Stimulated activated naive CD8-positive, alpha-beta T cell treated with anti-CD3 and anti-CD28 coated beads, Interleukin-15, Interleukin-2, amounts not matched to agents 100 U/mL and 50 U/mL, for 24 hours (primary cell): ENCODE data around the gene ABAT.
"Not testable (repeated sequence)": the region's sequence is repeated elsewhere in the genome, so short reads cannot be mapped to it uniquely, and the experiment has no call there.

Source experiments
- ATAC-seq: fragments of 150-1000 bp; cut with Tn5 transposase; one replicate; pipeline ENCODE4 v1.10.0; 2021
- DNase-seq: peaks from one replicate; pipeline ENCODE4 v3.0.0; 2021

The ABAT gene

DNA sequence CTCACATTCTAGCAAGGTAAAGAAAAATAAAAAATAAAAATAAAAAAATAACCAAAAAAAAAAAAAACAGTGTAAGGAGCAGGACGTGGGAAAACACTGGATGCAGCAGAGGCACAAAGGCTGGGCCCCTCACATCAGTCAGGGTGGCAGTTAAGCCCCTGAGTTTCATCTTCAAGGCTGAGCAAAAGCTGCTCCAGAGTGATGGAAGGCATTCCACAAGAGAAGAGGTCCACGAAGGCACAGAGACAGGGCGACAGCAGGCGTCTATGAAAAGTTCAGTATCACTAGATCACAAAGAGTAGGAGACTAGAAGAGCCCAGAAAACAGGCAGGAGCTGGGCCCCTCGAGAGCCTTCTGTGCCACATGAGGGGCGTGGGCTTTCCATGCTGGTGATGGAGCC, 111.0 kb downstream of the ABAT start:
- no peak for ATAC-seq
- DNase-seq, result no peak

DNA sequence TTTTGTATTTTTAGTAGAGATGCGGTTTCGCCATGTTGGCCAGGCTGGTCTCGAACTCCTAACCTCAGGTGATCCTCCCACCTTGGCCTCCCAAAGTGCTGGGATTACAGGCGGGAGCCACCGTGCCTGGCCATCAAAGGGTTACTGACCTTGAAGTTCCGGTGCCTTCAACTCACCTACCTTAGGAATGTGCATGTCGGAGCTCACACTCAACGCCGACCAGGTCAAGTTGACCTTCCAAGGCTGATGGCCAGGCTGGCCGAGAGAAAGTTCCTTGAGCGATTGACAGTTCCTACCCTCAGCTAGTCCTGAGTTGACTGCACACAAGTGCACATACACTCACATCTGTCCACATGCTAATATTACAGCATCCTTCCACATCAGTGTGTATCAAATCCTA, 111.9 kb downstream of the ABAT start:
- not testable (repeated sequence) for DNase-seq, ATAC-seq

DNA sequence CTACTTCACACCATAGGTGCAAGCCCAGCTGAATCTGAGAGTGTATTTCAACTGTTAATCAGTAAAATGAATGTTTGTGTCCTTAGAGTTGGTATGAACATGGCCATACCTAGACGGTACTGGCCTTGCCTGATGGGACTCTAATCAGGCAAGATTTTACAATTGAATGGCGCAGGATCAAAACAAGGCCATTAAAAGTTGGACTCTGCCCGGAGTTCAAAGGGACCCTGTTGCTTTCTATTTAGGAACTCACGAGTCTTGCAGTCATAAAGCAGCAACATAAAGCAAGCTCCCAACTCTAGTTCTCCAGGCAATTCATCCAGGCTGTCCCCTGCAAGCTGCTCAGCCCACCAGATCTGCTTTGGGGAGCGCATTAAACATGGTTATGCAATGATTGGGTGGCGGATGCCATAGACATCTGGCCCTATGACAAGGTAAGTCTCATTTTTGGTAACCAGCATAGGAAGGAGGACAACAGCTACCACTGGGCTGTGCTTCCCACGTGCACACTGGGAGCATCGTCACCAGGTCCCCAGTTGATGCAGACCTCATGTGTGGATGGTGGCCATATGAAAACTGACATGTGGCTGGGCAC, 114.3 kb downstream of the ABAT start:
- DNase-seq (no peak), ATAC-seq (no peak)

DNA sequence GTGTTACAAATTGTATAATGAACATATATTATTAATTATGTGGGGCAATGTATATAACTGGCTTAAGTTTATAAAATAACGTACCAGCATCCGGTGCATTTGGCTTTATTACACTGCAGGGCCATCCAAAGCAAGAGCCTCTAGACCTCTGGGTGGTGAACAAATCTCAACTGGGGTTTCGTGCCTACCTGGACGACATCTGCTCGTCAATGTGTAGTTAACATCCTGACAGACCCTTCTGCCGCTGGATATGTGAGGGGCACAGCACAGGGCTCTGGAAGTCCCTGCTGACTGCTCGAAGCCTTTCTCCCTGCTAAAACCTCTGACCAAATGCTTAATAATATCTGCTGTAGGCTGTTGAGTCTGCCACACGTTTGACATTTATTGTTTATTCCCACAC, 120.7 kb downstream of the ABAT start:
- ATAC-seq, result no peak
- no peak for DNase-seq

DNA sequence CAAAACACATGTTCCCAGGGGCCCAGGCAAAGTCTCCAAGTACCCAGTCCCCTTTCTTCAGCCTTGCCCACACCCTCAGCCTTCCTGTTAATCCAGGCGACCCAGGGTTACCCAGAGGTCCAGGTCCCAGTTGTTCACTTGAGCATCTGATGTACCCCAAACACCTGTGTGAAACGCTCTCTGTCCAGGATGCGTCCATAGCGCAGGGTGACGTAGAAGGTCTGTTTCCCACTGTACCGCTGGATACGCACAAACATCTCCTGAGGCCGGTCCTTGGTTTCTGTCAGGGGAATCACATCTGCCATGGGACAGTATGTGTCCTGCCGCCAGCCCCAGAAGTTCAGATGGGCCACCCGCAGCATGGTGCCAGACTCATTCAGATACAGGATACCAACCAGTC, 121.4 kb downstream of the ABAT start:
- DNase-seq (no peak), ATAC-seq (no peak)

DNA sequence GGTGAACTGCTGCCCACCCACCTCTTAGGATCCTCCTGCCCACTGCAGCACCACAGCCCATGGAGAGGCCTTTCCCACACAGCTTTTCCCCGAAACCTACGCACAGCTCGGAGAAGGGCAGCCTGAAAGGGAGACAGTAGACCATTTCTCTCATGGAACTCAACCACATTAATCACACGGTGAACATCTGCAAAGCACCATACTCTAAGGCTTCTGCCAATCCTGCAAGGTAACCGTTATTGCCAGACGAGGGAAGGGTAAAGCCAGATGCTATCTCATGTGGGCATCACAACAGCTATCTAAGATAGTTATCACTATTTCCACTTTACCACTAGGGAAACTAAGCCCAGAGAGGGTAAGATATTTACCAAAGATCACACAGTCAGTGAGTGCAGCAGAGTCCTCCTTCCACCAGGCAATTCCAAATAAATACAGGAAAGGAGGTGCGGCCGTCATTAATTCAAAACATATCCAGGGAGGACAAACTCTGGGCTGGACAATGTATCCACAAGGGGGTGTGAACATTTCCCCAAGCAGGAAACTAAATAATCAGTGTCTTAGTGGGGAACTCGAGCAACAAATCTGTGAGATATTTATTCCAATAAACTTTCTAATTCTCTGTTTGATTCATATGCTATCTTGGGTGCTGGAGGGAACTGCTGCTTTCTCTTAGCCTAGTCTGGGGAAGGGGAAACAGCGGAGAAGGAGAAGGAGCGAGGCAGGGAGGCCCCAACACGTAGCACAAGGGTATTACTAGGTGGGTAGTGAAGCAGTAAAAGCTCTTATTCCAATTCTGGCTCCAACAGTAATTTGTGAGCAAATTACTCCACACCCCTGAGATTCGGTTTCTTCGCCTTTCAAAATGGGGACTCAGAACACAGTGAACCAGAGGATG, 122.3 kb downstream of the ABAT start:
- no peak for DNase-seq
- ATAC-seq, result no peak

DNA sequence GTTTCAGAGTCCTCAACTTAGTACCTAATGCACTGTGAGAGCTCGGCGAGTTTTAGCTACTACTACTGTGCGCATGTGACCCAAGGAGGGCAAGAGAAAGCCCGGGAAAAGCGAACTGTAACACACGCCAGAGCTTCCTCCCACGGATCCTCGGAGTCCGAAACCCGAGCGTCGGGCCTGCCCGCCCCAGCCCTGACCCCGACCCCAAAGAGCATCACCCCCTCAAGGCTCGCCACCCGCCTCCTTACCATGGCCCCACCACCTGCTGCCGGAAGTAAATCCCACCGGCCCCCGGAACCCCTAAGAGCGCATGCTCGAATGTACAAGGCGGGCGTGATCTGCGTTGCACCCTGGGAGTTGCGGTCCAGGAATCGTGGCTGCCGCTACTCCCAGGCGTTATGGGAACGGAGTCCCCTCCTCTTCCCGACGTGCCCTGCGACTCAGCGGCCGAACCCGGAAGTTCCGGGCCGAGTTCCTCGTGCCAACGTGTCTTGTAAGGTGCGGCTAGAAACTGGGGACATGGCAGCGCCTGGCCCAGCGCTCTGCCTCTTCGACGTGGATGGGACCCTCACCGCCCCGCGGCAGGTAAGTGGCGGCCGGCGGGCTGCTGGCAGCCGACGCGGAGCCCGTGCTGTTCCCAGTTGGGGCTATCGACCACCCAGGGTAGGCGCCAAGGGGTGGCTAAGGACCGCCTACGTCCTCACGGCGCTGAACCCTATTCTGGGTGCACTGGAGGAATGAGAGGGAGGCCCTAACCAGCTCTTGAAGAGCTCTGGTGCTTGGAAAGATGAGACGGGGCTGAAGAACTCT, 123.2 kb downstream of the ABAT start, which contains the start of the genes PMM2 and TMEM186:
Gene PMM2, plus strand, starts transcription at position 476 of the 810 bp plus-strand sequence. Its CDS starts 44 bp downstream, at position 520.
Gene TMEM186, minus strand, starts transcription at position 276 of the 810 bp plus-strand sequence. Its CDS starts 25 bp downstream, at position 251.
- peak; percentile 95 for DNase-seq
- ATAC-seq, result peak; percentile 96

DNA sequence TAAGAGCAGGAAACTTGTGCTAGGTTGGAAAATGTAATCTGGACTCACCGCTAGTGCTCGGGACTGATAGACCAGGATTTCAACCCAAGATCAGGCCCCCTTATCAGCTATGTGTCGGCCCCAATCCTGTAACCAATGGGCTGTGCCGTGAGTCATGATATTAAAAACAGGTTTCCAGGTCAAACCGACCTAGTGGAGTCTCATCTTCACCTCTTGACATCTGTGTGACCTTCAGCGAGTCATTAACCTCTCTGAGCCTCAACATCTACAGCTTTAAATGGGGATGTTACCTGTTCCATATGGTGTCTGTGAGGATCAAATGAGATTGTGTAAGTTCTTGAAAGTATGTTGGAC, 123.7 kb downstream of the ABAT start:
- ATAC-seq (peak; percentile 34), DNase-seq (no peak)

DNA sequence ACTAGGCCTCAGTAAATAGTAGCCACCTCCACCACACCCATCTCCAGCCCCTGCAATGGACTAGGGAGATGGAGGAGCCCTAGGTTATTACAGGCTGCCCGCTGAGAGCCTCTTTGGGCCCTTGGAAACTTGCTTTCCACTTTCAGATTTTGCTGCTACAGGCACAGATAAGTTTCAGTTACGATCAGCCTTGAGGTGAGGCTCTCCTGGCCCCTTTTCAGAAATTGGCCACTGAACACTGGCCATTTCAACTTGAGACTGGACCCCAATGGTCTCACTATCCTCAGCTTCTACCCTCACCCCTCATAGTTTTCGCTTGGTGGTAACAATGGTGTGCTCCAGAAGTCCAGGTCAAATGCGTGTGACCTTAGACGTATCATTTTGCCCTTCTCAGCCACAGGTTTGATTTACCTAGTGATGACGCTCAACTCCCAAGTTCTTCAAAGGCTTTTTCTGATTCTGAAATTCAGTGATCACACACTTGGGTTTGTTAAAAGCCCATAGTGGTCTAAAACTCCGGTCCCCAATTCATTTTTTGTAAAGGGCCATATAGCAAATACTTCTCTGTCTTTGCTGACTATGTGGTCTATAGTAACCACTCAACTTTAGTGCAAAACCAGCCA, 124.2 kb downstream of the ABAT start:
- ATAC-seq (no peak), DNase-seq (no peak)

DNA sequence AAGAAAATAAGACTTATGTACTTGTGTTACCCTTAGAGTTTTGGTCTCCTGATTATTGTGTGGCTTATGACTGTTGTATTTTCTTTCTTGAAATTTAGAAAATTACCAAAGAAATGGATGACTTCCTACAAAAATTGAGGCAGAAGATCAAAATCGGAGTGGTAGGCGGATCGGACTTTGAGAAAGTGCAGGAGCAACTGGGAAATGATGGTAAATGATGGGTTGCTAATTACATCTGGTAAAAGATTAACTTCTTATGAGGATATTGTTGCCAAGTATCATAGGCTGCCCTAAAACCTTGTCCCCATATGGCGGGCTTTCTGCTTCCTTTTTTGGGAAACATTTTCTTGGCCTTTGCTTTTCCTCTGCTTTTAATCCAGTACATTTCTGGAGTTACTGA, 127.3 kb downstream of the ABAT start:
- DNase-seq, result no peak
- no peak for ATAC-seq

DNA sequence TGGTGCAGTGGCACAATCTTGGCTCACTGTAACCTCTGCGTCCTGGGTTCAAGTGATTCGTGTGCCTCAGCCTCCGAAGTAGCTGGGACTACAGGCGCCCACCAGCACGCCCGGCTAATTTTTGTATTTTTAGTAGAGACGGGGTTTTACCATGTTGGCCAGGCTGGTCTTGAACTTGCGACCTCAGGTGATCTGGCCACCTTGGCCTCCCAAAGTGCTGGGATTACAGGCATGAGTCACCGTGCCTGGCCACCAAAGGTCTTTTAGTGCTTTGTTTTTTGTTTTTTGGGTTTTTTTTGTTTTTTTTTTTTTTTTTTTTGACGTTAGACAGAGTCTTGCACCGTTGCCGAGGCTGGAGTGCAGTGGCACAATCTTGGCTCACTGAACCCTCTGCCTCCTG, 129.3 kb downstream of the ABAT start:
- not testable (repeated sequence) for DNase-seq, ATAC-seq

DNA sequence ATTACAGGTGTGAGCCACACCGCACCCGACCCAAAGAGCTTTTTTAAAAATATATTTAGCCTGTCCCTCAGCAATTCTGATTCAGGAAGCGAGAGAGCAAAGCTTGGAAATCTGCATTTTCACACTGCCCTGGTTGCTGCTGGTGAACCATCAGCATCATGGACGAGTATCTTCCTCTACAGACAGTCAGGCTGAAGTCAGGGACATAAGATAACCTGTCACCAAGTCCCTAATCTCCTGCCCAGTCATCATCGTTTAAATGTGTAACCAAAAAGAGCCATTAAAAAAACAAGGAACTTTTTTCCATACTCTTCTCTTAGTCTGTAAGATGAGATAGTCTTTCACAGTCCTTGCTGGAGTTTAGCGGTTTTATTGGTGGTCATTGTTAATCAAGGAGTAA, 129.9 kb downstream of the ABAT start:
- ATAC-seq (no peak), DNase-seq (no peak)

DNA sequence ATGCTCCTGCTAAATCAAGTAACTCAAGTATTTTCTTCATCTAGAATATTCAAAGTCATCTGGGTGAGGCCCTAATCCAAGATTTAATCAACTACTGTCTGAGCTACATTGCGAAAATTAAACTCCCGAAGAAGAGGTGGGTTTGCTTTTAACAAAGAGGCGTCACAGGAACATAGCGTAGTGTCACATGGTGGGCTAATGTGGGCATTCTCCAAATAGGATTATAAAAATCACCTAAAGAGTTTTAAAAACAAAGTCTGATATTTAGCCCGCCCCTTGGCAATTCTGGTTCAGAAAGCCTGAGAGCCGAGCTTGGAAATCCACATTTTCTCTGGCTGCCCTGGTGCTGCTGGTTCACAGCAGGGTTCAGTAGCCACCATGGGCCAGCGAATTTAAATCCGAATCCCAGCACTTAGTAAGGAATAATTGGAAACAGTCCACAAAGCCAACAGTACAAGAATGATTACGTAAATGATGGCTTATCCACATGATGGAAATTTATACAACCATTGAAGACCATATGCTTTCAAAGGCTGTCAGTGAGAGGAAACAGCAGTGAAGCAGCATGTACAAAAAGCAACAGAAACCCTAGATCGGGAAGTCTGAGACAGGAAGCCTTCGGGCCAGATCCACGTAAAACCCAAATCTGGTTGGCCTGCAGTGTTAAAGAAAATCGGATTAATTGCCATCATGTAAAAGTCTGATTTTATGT, 132.0 kb downstream of the ABAT start:
- DNase-seq (no peak), ATAC-seq (no peak)

DNA sequence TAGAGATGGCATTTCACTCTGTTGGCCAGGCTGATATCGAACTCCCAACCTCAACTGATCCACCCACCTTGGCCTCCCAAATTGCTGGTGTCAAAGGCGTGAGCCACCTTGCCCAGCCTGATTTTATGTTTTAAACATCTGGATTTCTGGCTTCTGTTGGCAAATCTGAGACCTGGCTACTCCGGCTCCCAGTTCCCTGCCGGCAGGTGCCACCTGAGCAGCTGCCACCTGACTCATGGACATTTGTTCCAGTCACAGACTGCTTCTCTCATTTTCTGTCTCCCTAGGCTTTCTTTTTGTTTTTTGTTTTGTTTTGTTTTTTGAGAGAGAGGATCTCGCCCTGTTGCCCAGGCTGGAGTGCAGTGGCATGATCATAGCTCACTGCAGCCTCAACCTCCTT, 132.8 kb downstream of the ABAT start:
- no peak for DNase-seq
- no peak for ATAC-seq

DNA sequence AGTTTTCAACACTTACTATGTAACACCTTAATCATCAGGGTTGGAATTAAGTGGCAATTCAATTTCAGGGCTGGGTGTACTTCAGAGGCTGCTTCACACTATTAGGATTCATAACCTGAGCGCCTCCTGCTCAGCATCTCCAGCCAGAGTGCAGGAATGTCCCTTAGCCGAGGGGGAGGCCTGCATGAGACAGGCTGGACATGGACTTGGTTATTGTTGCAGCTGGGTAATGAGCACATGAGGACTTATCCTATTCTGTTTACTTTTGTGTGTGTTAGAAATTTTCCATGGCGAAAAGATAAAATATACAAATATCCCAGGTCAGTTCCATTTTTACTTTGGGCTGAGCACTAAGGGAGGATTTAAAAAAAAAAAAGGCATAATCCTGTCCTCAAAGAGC, 133.6 kb downstream of the ABAT start:
- DNase-seq (no peak), ATAC-seq (no peak)

DNA sequence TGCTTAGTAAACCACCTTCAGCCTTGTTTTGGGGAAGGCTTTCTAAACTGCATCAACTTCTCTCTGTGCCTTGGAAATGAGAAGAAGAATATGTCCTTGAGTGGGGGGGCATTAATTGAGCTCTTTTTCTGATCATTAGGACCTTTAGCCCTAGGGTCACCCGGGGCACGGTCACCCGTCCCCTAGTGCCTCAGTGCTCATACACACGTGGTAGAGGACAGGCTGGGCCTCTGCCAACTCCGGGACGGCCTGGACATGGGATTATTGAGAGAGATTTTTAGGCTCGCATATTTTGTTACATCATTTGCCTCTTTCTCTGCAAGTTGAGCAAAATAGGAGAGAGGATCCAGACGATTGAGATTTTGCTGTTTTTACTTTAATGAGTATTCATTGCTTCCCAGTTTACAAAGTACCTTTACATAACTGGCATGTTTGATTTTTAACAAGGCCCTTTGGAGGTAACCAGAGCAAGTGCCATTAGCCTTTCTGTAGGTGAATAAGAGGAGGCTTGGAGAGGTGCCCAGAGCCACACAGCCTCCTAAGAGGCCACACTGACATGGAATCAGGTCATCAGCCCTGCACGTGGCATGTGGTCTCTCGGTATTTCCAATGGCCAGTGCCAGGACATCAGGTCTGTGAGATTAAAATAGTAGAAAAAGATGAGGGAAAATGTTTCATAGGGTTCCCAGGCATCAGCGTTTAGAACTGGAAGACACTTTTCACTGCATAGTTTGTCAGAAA, 134.4 kb downstream of the ABAT start:
- DNase-seq, result no peak
- no peak for ATAC-seq

DNA sequence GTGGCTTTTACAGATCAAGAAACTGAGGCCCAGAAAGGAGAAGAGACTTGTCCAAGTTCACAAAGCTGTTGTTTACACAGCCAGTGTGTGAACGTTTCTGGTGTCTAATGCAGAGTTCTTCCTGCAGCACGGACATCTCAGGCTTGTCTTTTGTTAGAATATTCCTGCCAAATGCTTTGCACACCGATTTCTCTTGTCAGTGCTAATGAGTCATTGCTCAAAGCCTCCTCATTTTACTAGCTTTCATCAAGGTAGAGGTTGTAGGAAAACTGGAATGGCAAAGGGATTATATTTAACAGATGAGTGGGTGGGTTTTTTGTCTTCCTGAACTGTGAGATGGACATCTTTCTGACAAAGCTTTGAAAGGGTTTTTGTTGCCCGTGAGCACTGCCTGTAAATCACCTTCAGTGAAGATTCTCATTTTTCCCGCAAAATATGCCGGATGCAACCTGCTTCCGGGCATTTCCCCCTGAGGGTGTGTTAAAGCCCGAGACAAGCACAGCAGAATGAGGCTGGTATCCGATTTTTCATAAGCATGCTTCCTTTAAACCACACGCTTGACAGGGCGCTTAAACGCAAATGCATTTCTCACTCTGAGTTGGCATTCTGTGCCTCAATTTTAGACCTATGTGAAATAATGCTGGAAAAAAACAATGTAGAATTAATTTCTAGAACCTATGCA, 137.9 kb downstream of the ABAT start:
- ATAC-seq, result no peak
- no peak for DNase-seq

DNA sequence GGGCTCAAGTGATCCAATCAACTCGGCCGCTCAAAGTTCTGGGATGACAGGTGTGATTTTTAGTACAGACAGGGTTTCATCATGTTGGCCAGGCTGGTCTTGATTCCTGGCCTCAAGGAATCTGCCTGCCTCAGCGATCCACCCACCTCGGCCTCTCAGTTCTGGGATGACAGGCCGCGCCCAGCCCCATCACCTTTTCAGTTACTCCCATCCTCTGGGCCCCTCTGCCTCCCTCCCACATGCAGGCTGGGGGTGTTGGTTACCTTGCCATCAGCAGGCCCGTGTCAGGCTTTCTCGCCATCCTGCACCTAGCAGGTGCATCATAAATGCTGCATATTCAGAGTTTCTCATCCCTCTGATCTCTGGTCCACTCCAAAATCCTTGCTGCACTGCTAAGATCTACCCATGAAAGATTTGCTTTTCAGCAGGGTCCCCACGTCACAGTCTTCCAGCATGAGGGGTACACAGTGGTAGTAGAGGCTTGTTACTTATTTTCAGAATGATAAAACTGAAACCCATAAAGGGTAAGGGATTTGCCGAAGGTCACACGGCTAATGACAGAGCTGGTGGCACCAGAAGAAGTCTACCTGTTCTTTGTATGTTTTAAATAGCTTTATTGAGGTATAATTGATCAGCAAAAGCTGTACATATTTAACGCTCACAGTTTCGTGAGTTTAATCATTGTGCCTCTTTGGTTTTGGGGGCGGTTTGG, 139.8 kb downstream of the ABAT start:
- DNase-seq, result no peak
- peak; percentile 68 for ATAC-seq

DNA sequence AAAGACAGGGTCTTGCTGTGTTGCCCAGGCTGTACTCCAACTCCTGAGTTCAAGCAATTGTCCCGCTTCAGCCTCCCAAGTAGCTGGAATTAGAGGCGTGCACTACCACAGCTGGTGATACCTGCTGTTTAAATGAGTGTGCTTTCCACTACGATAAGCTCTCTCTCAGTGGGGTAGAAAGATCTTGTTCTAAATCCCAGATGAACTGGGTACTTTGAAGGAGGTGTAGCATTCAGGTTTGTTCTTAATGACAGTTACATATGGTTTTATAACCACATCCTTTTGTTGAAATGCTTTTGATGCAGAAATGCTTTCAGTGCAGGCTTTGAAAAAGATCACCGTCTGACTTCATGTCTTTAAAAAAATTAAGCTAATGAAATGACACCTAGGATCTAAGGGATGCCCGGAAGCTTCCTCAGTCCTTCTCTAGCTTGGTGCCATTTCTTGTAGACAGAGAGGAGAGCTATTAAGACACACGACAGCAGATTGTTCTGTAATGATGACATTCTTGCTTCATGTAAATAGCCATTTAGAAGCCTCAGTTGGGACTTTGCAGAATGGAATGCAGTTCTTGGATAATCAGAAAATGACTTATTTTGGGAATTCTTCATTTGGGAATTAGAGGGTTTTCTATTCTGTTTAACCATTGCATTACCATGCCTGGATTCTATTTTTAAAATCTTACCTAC, 142.7 kb downstream of the ABAT start:
- no peak for DNase-seq

More for the DNA sequence above, 142.7 kb downstream of the ABAT start:
- ATAC-seq, result no peak
